ENCODE data around the gene SLC38A3. TPM values are rescaled to one million over a fixed set of nuclear protein-coding genes. Genes with fewer than 3 reads are reported as not detected.
A peak's percentile ranks its signal among the peaks of the same experiment; 100 is the strongest.

Gene SLC38A3
- total RNA-seq, 4 donors from 2014 or later, result 1.3 TPM; not detected in 3

GRCh38 chr3:50196253-50196801 is 8.7 kb upstream of the SLC38A3 start:
- peaks cover 0 to 16% of the 10 kb centered on the region in 2 donors for H3K27me3 ChIP-seq

GRCh38 chr3:50201573-50202315 is 3.3 kb upstream of the SLC38A3 start:
- Histone ChIP-seq H3K4me3 (no peak overlapping the region), H3K36me3 (no peaks in the 10 kb centered on the region), H3K4me1 (peaks cover 4 to 18% (median 11%) of the 10 kb centered on the region in 4 donors), H3K9me3 (no peaks in the 10 kb centered on the region), H3K27ac (no peak overlapping the region), H3K27me3 (peaks cover 0 to 23% of the 10 kb centered on the region in 2 donors)
- DNase-seq, result peak in 2 of 3 donors; percentile 64 to 78
- TF ChIP-seq CTCF (IDR thresholded peaks at IDR 0.05) (peak in 1 of 6 experiments; percentile 6), POLR2A (IDR thresholded peaks at IDR 0.05) (no peak)

More at GRCh38 chr3:50196253-50196801, 8.7 kb upstream of the SLC38A3 start:
- Histone ChIP-seq H3K4me1 (peaks cover 0 to 27% (median 9%) of the 10 kb centered on the region in 4 donors), H3K36me3 (no peaks in the 10 kb centered on the region), H3K4me3 (no peak overlapping the region), H3K27ac (no peak overlapping the region), H3K9me3 (no peaks in the 10 kb centered on the region)
- TF ChIP-seq CTCF (IDR thresholded peaks at IDR 0.05) (no peak), POLR2A (IDR thresholded peaks at IDR 0.05) (no peak)
- DNase-seq, result no peak

- no peak for DNase-seq
- Histone ChIP-seq H3K4me3 (no peak overlapping the region), H3K36me3 (no peaks in the 10 kb centered on the region), H3K27me3 (peaks cover 0 to 23% of the 10 kb centered on the region in 2 donors), H3K9me3 (no peaks in the 10 kb centered on the region), H3K4me1 (peaks cover 4 to 18% (median 11%) of the 10 kb centered on the region in 4 donors), H3K27ac (no peak overlapping the region)
- TF ChIP-seq POLR2A (IDR thresholded peaks at IDR 0.05) (no peak), CTCF (IDR thresholded peaks at IDR 0.05) (no peak)
Observed at GRCh38 chr3:50202353-50203112, 2.5 kb upstream of the SLC38A3 start.

GRCh38 chr3:50203113-50203808 is 1.8 kb upstream of the SLC38A3 start:
- TF ChIP-seq CTCF (IDR thresholded peaks at IDR 0.05) (no peak), POLR2A (IDR thresholded peaks at IDR 0.05) (no peak)
- H3K27me3 ChIP-seq, result peaks cover 0 to 23% of the 10 kb centered on the region in 2 donors
- H3K9me3 ChIP-seq, result no peaks in the 10 kb centered on the region
- H3K4me1 ChIP-seq, result peaks cover 4 to 18% (median 11%) of the 10 kb centered on the region in 4 donors
- no peak for DNase-seq
- H3K27ac ChIP-seq, result no peak overlapping the region
- H3K4me3 ChIP-seq, result no peak overlapping the region
- no peaks in the 10 kb centered on the region for H3K36me3 ChIP-seq

All from Peyer's patch (tissue), 4 donors.